Thoracic aorta (tissue), 2 donors: ENCODE data around the gene SNTG2. TPM values are rescaled to one million over a fixed set of nuclear protein-coding genes. Genes with fewer than 3 reads are reported as not detected.

Source experiments
- ATAC-seq: fragments of 150-250 bp; one replicate; pipeline ENCODE4 v1.8.0; 2017; ENCODE audit warnings: low read depth; ENCODE audit not compliant: insufficient number of reproducible peaks, low FRiP score
- DNase-seq: peaks from one replicate; pipeline ENCODE4 v3.0.0-alpha.2; 2020; ENCODE audit warnings: low spot score
- H3K27ac ChIP-seq, 2 donors: fragments of 200-600 bp; sonication (generic); 1 replicate in 1 of 2; 2 replicates in 1 of 2; pipeline ENCODE4 v1.5.1; 2016; ENCODE audit warnings: mild to moderate bottlenecking in 2 of 2, moderate library complexity in 2 of 2
- H3K27me3 ChIP-seq: fragments of 200-600 bp; sonication (generic); replicated peaks from 2 replicates; pipeline ENCODE4 v1.6.0; 2016; ENCODE audit warnings: mild to moderate bottlenecking; ENCODE audit not compliant: insufficient read depth
- H3K36me3 ChIP-seq: fragments of 200-600 bp; sonication (generic); one replicate; pipeline ENCODE4 v1.5.1; 2016
- H3K4me1 ChIP-seq, 2 donors: fragments of 200-600 bp; sonication (generic); 1 replicate in 1 of 2; 2 replicates in 1 of 2; pipeline versions ENCODE4 v1.5.1 to v1.6.0; 2016; ENCODE audit warnings: low read depth in 2 of 2, mild to moderate bottlenecking in 1 of 2; ENCODE audit not compliant: control insufficient read depth in 1 of 2
- H3K4me3 ChIP-seq: fragments of 200-600 bp; sonication (generic); 2 replicates; pipeline ENCODE4 v1.5.1; 2016; ENCODE audit warnings: mild to moderate bottlenecking
- H3K9me3 ChIP-seq: fragments of 200-600 bp; sonication (generic); 2 replicates; pipeline ENCODE4 v1.5.1; 2016
- total RNA-seq, 2 donors: library from RNA; depleted of rRNA; stranded (reverse); fragments of >200 nt; gene quantifications; one replicate each; pipeline versions ENCODE4 v1.1.0 to v1.2.3, GENCODE V29; 2016
- TF ChIP-seq, protein P1 (sequence below): fragments of 200-600 bp; sonication (generic); IDR thresholded peaks from one replicate; pipeline ENCODE4 v1.5.1; 2019; ENCODE audit warnings: antibody characterized with exemption

Gene SNTG2
- total RNA-seq, 2 donors from 2014 or later, result 8.9 to 18.6 TPM

DNA sequence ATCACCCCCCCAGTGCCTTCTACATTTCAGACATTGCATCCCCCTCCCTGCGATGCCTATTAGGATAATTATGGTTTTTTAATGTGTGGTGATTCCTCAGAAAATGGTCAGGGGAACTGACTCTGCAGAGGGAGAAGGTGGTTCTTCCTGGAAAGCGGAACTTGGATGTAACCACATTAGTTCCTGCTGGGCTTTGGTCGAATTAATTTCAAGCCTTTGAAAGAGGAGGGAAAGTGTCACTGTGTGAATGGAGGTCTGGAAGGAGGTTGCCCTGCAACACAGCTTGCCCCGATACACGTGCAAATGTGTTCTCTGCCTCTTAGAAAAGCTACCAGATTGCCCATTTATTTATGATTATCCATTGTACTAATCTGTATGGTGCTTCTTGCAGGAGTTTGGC lies 399.5 kb downstream of the SNTG2 start:
- ATAC-seq, result no peak
- Histone ChIP-seq H3K27me3 (no peaks in the 10 kb centered on the region), H3K4me3 (no peak overlapping the region), H3K9me3 (peaks cover 12% of the 10 kb centered on the region), H3K36me3 (no peaks in the 10 kb centered on the region), H3K27ac (no peak overlapping the region), H3K4me1 (no peaks in the 10 kb centered on the region)
- no peak for DNase-seq
- TF ChIP-seq, protein P1, sequence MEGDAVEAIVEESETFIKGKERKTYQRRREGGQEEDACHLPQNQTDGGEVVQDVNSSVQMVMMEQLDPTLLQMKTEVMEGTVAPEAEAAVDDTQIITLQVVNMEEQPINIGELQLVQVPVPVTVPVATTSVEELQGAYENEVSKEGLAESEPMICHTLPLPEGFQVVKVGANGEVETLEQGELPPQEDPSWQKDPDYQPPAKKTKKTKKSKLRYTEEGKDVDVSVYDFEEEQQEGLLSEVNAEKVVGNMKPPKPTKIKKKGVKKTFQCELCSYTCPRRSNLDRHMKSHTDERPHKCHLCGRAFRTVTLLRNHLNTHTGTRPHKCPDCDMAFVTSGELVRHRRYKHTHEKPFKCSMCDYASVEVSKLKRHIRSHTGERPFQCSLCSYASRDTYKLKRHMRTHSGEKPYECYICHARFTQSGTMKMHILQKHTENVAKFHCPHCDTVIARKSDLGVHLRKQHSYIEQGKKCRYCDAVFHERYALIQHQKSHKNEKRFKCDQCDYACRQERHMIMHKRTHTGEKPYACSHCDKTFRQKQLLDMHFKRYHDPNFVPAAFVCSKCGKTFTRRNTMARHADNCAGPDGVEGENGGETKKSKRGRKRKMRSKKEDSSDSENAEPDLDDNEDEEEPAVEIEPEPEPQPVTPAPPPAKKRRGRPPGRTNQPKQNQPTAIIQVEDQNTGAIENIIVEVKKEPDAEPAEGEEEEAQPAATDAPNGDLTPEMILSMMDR, result no peak

DNA sequence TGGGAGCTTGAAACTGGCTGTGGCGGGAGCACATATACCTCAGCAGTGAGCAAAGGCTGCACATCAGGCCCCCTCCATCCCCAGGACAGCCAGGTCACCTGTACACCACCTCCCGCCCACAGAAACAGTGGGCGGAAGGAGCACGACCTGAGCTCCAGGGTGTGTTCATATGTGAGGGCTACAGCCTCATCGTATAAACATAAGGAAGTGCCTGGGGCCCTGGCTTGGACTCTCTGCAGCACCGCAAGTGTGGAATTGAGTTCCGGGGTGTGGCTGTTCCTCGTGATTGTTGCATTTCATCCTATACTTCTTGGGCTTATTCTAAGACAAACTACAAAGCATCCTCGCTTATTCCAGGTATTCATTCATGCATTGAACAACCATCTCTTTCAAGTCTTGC lies 402.5 kb downstream of the SNTG2 start:
- no peaks in the 10 kb centered on the region for H3K4me1 ChIP-seq
- H3K27ac ChIP-seq, result no peak overlapping the region
- no peak for ATAC-seq
- peaks cover 10% of the 10 kb centered on the region for H3K9me3 ChIP-seq
- no peaks in the 10 kb centered on the region for H3K27me3 ChIP-seq
- DNase-seq, result no peak
- H3K4me3 ChIP-seq, result no peak overlapping the region
- TF ChIP-seq, protein P1, result no peak
- H3K36me3 ChIP-seq, result no peaks in the 10 kb centered on the region

DNA sequence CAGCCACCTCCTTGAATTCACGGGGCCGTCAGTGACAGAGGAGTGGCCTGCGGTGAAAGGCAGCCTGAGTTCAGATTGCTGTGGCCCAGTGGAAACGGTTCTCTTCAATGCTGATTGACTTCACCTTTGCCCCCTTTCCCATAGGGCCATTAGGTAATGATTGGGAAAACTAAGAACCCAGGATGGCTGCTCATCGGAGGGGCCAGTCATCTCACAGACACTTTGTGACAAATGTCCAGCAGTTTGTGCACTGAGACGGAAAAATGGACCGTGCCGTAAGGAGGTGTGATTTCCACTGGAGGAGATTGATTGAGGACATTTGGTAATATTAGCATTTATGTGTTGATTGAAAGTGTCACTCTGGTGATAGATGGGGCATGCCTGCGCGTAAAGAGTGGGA lies 402.9 kb downstream of the SNTG2 start:
- TF ChIP-seq, protein P1, result no peak
- no peaks in the 10 kb centered on the region for H3K4me1 ChIP-seq
- ATAC-seq, result no peak
- no peak overlapping the region for H3K4me3 ChIP-seq
- no peak for DNase-seq
- H3K27ac ChIP-seq, result no peak overlapping the region
- H3K9me3 ChIP-seq, result peaks cover 8% of the 10 kb centered on the region
- H3K36me3 ChIP-seq, result no peaks in the 10 kb centered on the region
- H3K27me3 ChIP-seq, result no peaks in the 10 kb centered on the region

DNA sequence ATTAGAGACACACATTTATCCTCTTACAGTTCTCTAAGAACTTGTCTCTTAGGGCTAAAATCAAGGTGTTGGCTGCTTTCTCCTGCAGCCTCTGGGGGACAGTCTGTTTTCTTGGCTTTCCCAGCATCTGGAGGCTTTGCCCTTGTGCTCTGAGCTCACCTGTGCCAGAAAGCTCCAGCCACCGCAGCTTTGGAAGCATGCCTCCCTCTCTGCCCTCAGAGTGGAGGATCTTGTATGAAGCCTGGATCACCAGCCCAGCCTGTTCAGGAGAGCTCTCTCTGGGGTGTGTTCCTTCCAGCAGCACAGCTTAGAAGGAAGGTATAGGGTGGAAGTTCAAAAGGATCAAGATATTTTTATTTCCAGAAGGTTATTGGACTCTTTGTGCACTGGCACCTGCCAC lies 409.5 kb downstream of the SNTG2 start:
- Histone ChIP-seq H3K27ac (no peak overlapping the region), H3K9me3 (no peaks in the 10 kb centered on the region), H3K36me3 (no peaks in the 10 kb centered on the region), H3K27me3 (no peaks in the 10 kb centered on the region), H3K4me3 (no peak overlapping the region), H3K4me1 (no peaks in the 10 kb centered on the region)
- TF ChIP-seq, protein P1, result no peak
- no peak for DNase-seq
- no peak for ATAC-seq

DNA sequence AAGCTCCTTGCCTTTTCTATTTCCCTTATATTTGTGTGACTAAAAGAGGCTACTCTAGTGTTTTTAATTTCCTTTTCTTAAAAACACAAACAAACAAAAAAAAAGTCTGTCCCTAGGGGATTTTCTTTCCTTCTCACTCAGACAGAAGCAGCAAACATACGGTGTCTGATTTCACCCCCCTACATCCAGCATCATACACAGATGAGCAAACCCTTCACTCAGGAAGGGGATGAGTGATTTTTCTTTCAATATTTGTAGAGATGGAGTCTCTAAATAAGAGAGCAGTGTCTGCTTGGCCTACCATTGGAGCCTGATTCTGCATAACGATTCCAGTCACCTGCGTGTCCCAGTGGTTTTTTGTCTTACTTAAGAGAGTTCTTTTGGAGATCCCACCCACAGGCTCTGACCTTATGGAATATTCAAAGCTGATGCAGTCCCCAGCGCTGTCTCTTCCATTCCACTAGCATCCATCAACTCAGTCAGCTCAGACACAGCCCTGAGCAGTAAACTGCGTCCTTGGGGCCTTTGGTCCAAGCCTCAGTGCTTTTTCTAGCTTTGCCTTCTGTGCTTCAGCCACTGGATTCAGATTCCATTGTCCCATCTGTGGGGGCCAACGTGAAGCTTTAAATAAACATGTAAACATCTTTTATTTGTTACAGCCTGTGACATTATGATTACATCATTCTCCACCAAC lies 410.1 kb downstream of the SNTG2 start:
- no peaks in the 10 kb centered on the region for H3K4me1 ChIP-seq

More for the DNA sequence above, 410.1 kb downstream of the SNTG2 start:
- Histone ChIP-seq H3K27me3 (no peaks in the 10 kb centered on the region), H3K4me3 (no peak overlapping the region), H3K27ac (no peak overlapping the region), H3K36me3 (no peaks in the 10 kb centered on the region), H3K9me3 (no peaks in the 10 kb centered on the region)
- DNase-seq (no peak), ATAC-seq (no peak)
- TF ChIP-seq, protein P1, result no peak
